Ascending aorta (tissue), 2 donors: Measurements from ENCODE around the gene ERBB3. TPM values are rescaled to one million over a fixed set of nuclear protein-coding genes. Genes with fewer than 3 reads are reported as not detected.
A peak's percentile ranks its signal among the peaks of the same experiment; 100 is the strongest.

ENCODE experiments used
- DNase-seq, 2 donors: peaks; one replicate each; pipeline ENCODE4 v3.0.0-alpha.2; 2019; ENCODE audit warnings: low spot score in 2 of 2
- H3K27ac ChIP-seq, 2 donors: fragments of 200-600 bp; sonication (generic); one replicate each; pipeline ENCODE4 v1.5.1; 2016 to 2017; ENCODE audit warnings: mild to moderate bottlenecking in 1 of 2
- H3K27me3 ChIP-seq: fragments of 200-600 bp; sonication (generic); one replicate; pipeline ENCODE4 v1.5.1; 2017
- H3K36me3 ChIP-seq, 2 donors: fragments of 200-600 bp; sonication (generic); one replicate each; pipeline ENCODE4 v1.5.1; 2016
- H3K4me1 ChIP-seq, 2 donors: fragments of 200-600 bp; sonication (generic); one replicate each; pipeline ENCODE4 v1.5.1; 2016 to 2017; ENCODE audit warnings: mild to moderate bottlenecking in 1 of 2
- H3K4me3 ChIP-seq, 2 donors: fragments of 200-600 bp; sonication (generic); one replicate each; pipeline ENCODE4 v1.5.1; 2016 to 2017; ENCODE audit warnings: mild to moderate bottlenecking in 1 of 2
- H3K9me3 ChIP-seq, 2 donors: fragments of 200-600 bp; sonication (generic); one replicate each; pipeline ENCODE4 v1.5.1; 2016
- CTCF ChIP-seq, 3 experiments: fragments of 200-600 bp in 2 of 3; fragments of 450-650 bp in 1 of 3; sonication (generic) in 2 of 3; IDR thresholded peaks; one replicate each; pipeline ENCODE4 v1.5.1; 2016 to 2019; ENCODE audit warnings: antibody characterized with exemption in 3 of 3, mild to moderate bottlenecking in 1 of 3, moderate library complexity in 1 of 3
- intact Hi-C: fragments of 100-400 bp; cut with DNase I; formaldehyde crosslinking; loops from one replicate; pipeline ENCODE4 v1.15.1; 2023
- total RNA-seq: library from RNA; depleted of rRNA; stranded (reverse); fragments of >200 nt; gene quantifications from one replicate; pipeline ENCODE4 v1.1.0, GENCODE V29; 2016

The ERBB3 gene
- total RNA-seq, 1 donor from 2014 or later, result 3.2 TPM

- intact Hi-C loops, result no loop called here
- Histone ChIP-seq H3K27ac (no peak overlapping the region), H3K4me1 (peaks cover 0 to 13% of the 10 kb centered on the region in 2 donors), H3K9me3 (no peaks in the 10 kb centered on the region), H3K27me3 (no peaks in the 10 kb centered on the region), H3K36me3 (peaks cover 9 to 11% of the 10 kb centered on the region in 2 donors), H3K4me3 (peak overlapping the region in 1 of 2 donors; percentile 88)
- no peak for DNase-seq
- no peak for TF ChIP-seq CTCF (IDR thresholded peaks at IDR 0.05)
Measured at GRCh38 chr12:56102683-56103065, 22.7 kb downstream of the ERBB3 start.

GRCh38 chr12:56103066-56103711 is 23.2 kb downstream of the ERBB3 start:
- Histone ChIP-seq H3K4me1 (peaks cover 0 to 13% of the 10 kb centered on the region in 2 donors), H3K4me3 (peak overlapping the region; percentile 69 to 88), H3K9me3 (no peaks in the 10 kb centered on the region), H3K27ac (peak overlapping the region; percentile 77 to 83), H3K36me3 (peaks cover 14 to 16% of the 10 kb centered on the region in 2 donors), H3K27me3 (no peaks in the 10 kb centered on the region)
- TF ChIP-seq CTCF (IDR thresholded peaks at IDR 0.05), result no peak
- DNase-seq, result no peak
- intact Hi-C loops, result no loop called here

- DNase-seq, result no peak
- H3K4me3 ChIP-seq, result peak overlapping the region; percentile 69 to 88
- H3K9me3 ChIP-seq, result no peaks in the 10 kb centered on the region
- TF ChIP-seq CTCF (IDR thresholded peaks at IDR 0.05), result no peak
- peaks cover 0 to 13% of the 10 kb centered on the region in 2 donors for H3K4me1 ChIP-seq
- peaks cover 20 to 22% of the 10 kb centered on the region in 2 donors for H3K36me3 ChIP-seq
- intact Hi-C loops, result loop anchor here (1.0 kb wide), 3 partner anchors 13 to 61 kb away; partner anchors contain the start of gene RPL41
- peak overlapping the region; percentile 77 to 83 for H3K27ac ChIP-seq
- no peaks in the 10 kb centered on the region for H3K27me3 ChIP-seq
Measured at GRCh38 chr12:56103823-56104108, 23.8 kb downstream of the ERBB3 start.

- Histone ChIP-seq H3K27ac (peak within 1 kb of the TSS; percentile 77 to 83), H3K9me3 (no peaks in the 10 kb centered on the region), H3K27me3 (no peaks in the 10 kb centered on the region), H3K4me1 (peaks cover 0 to 13% of the 10 kb centered on the region in 2 donors), H3K36me3 (peaks cover 25 to 27% of the 10 kb centered on the region in 2 donors), H3K4me3 (peak within 1 kb of the TSS; percentile 69 to 88)
- intact Hi-C loops, result loop anchor here (1.0 kb wide), 3 partner anchors 12 to 62 kb away; partner anchors contain the start of gene RPL41
- TF ChIP-seq CTCF (IDR thresholded peaks at IDR 0.05), result no peak
- DNase-seq, result peak; percentile 92 to 99
Measured at GRCh38 chr12:56104109-56104814, 24.3 kb downstream of the ERBB3 start, which contains the start of gene PA2G4. Gene PA2G4 (plus strand): TSS chr12:56104559. CDS start chr12:56104738, 179 bp downstream.

GRCh38 chr12:56104815-56105608 is 25.0 kb downstream of the ERBB3 start:
- intact Hi-C loops, result loop anchor here (1.0 kb wide), 3 partner anchors 11 to 63 kb away; partner anchors contain the start of gene RPL41
- no peak for DNase-seq
- Histone ChIP-seq H3K9me3 (no peaks in the 10 kb centered on the region), H3K4me1 (peaks cover 0 to 13% of the 10 kb centered on the region in 2 donors), H3K27ac (peak overlapping the region; percentile 77 to 83), H3K4me3 (peak overlapping the region; percentile 69 to 88), H3K27me3 (no peaks in the 10 kb centered on the region), H3K36me3 (peaks cover 33 to 34% of the 10 kb centered on the region in 2 donors)
- TF ChIP-seq CTCF (IDR thresholded peaks at IDR 0.05), result no peak
